Uterus (tissue), 2 donors: ENCODE data around the gene FBXW2.

Experiments
- POLR2A ChIP-seq, 2 donors: fragments of 450-650 bp; IDR thresholded peaks; one replicate each; pipeline ENCODE4 v1.6.1; 2016; ENCODE audit warnings: antibody characterized with exemption in 2 of 2, mild to moderate bottlenecking in 1 of 2, moderate library complexity in 1 of 2
- TF ChIP-seq, protein P1 (sequence below), 4 experiments: fragments of 200-600 bp in 2 of 4; fragments of 450-650 bp in 2 of 4; sonication (generic) in 2 of 4; IDR thresholded peaks; one replicate each; pipeline ENCODE4 v1.5.1; 2016 to 2019; ENCODE audit warnings: antibody characterized with exemption in 4 of 4, mild to moderate bottlenecking in 2 of 4, moderate library complexity in 1 of 4

DNA sequence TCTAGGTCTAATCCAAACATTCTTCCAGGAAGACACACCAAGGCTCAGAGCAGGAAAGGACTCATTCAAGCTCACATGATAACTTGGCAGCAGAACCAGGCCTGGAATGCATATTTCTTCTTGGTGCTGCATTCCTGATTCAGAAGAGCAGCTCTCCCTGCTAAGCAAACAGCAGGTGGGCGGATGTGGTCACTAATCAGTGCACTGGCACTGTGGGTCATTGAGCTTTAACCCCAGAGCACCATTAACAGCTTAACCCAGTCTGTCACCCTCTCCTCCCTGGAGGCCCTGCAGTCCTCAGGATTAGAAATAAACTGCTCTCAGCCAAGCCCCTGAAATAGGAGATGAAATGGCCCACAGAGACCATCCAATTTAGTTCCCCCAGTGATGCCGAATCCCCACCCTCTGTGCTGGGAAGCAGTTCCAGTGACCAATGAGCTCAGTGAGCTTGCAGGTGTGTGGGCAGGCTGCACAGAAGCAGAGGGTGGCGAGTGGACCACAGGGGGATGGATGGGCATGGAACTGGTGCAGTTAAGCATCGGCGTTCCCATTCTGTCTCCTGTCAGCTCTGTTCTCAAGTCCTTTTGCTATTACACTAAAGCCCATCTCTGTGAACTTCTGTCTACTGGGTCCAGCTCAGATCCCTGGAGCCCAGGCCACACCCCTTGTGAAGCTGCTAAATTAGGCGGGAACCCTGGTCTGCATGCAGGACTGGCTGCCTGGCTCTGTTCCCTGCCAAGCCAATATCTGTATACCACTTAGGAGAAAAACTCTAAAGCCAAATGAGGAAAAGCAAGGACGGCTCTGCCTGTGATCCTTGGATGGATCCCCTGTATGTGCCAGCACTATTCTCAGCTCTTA lies 62.3 kb downstream of the FBXW2 start:
- TF ChIP-seq, protein P1, sequence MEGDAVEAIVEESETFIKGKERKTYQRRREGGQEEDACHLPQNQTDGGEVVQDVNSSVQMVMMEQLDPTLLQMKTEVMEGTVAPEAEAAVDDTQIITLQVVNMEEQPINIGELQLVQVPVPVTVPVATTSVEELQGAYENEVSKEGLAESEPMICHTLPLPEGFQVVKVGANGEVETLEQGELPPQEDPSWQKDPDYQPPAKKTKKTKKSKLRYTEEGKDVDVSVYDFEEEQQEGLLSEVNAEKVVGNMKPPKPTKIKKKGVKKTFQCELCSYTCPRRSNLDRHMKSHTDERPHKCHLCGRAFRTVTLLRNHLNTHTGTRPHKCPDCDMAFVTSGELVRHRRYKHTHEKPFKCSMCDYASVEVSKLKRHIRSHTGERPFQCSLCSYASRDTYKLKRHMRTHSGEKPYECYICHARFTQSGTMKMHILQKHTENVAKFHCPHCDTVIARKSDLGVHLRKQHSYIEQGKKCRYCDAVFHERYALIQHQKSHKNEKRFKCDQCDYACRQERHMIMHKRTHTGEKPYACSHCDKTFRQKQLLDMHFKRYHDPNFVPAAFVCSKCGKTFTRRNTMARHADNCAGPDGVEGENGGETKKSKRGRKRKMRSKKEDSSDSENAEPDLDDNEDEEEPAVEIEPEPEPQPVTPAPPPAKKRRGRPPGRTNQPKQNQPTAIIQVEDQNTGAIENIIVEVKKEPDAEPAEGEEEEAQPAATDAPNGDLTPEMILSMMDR (IDR thresholded peaks at IDR 0.05): no peak
- TF ChIP-seq POLR2A (IDR thresholded peaks at IDR 0.05): no peak
